ENCODE measurements around the gene COMT.

COMT gene

GRCh38 chr22:19958083-19959042, 16.8 kb downstream of the COMT start:
- DNase-seq (ENCODE audit: low read depth): no peak

- DNase-seq (ENCODE audit: low read depth): no peak
Observed at GRCh38 chr22:19959043-19959586, 17.5 kb downstream of the COMT start.

GRCh38 chr22:19959587-19960490, 18.3 kb downstream of the COMT start:
- DNase-seq (ENCODE audit: low read depth): no peak

- no peak for DNase-seq (ENCODE audit: low read depth)
Observed at GRCh38 chr22:19960491-19961200, 19.1 kb downstream of the COMT start.

GRCh38 chr22:19961201-19961580, 19.6 kb downstream of the COMT start:
- no peak for DNase-seq (ENCODE audit: low read depth)

GRCh38 chr22:19961868-19962245, 20.3 kb downstream of the COMT start:
- no peak for DNase-seq (ENCODE audit: low read depth)

- no peak for DNase-seq (ENCODE audit: low read depth)
Observed at GRCh38 chr22:19962246-19962908, 20.8 kb downstream of the COMT start.

GRCh38 chr22:19962909-19963806, 21.6 kb downstream of the COMT start:
- no peak for DNase-seq (ENCODE audit: low read depth)

GRCh38 chr22:19963863-19964642, 22.5 kb downstream of the COMT start:
- DNase-seq (ENCODE audit: low read depth): no peak

- no peak for DNase-seq (ENCODE audit: low read depth)
Observed at GRCh38 chr22:19964701-19965386, 23.3 kb downstream of the COMT start.

GRCh38 chr22:19965771-19966709, 24.5 kb downstream of the COMT start:
- no peak for DNase-seq (ENCODE audit: low read depth)

GRCh38 chr22:19966908-19967750, 25.6 kb downstream of the COMT start:
- DNase-seq (ENCODE audit: low read depth): no peak

GRCh38 chr22:19967850-19968449, 26.4 kb downstream of the COMT start:
- DNase-seq (ENCODE audit: low read depth): no peak

GRCh38 chr22:19968450-19968891, 26.9 kb downstream of the COMT start:
- no peak for DNase-seq (ENCODE audit: low read depth)

- no peak for DNase-seq (ENCODE audit: low read depth)
Observed at GRCh38 chr22:19969141-19969928, 27.8 kb downstream of the COMT start.

Data from stimulated activated CD8-positive, alpha-beta memory T cell treated with anti-CD3 and anti-CD28 coated beads, Interleukin-15, amount 100 ng/mL, for 24 hours (primary cell).